ENCODE measurements around the gene ARX. TPM values are rescaled to one million over a fixed set of nuclear protein-coding genes. Genes with fewer than 3 reads are reported as not detected.
A peak's percentile ranks its signal among the peaks of the same experiment; 100 is the strongest.

The ARX gene
- total RNA-seq, 1 donor: not detected

- H3K4me3 ChIP-seq (ENCODE audit: low read depth, low read length): peak overlapping the region; percentile 28
- TF ChIP-seq CTCF (IDR thresholded peaks at IDR 0.05; ENCODE audit: insufficient read depth, low read length): no peak
- no peak for DNase-seq (ENCODE audit: low read depth)
Observed at GRCh38 chrX:25005382-25006185, 10.2 kb downstream of the ARX start.

DNA sequence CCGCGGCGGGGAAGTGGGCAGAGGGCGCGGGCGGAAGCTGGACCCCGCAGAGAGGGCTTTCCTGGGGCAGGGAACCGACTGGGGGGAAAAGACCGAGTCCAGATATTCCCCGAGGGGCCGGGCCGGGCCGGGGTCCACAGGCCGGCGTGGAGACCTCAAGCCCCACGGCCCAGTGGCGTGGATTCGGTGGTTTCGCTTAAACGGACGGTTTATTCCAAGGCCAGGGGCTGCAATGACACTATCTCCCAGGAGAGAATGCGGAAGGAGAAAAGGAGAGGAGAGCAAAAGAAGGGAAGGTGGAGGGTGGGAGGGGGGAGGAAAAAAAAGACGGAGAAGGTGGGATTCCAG is 10.8 kb downstream of the ARX start:
- H3K4me3 ChIP-seq (ENCODE audit: low read depth, low read length): peak overlapping the region; percentile 28
- no peak for DNase-seq (ENCODE audit: low read depth)
- TF ChIP-seq CTCF (IDR thresholded peaks at IDR 0.05; ENCODE audit: insufficient read depth, low read length): no peak

DNA sequence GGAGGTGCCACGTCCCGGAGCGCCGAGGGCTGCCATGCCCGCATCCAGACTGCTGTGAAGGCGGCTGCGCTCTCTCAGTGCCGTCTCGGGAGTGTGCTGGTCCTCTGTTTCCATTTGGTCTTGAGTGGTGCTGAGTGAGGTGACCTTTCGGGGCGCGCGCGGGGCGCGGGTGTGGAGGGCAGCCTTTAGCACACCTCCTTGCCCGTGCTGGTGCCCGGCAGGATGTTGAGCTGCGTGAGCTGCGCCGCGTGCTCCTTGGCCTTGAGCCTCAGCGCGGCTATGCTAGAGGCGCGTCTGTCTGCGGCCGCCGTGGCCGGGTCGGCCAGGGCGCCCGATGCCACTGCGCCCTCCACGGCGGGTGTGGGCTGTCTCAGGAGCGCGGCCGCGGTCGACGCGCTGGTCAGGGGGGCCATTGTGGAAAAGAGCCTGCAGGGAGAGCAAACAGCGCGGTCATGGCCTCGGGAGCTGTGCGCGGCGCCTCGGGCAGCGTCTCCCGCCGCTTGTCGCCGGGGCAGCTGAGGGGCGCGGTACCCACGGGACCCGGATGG is 11.2 kb downstream of the ARX start:
- no peak for DNase-seq (ENCODE audit: low read depth)
- TF ChIP-seq CTCF (IDR thresholded peaks at IDR 0.05; ENCODE audit: insufficient read depth, low read length): no peak
- H3K4me3 ChIP-seq (ENCODE audit: low read depth, low read length): peak overlapping the region; percentile 17

DNA sequence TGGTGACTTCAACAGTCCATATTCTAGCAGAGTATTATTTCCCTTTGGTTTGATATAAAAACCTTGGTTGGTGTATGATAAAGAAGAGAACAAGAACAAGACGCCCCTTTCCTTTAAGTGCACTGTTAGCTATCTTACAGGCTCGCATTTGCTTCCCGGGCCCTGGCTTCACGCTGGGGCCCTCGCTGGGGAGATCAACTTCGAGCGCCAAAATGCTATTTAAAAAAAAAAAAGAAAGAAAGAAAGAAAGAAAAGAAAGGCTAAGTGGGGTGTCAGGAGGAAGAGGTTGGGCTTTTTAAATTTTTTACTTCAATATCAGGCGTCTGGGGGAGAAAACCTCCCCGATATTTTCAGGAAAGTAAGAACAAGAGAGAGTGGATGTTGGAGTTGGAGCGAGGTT is 11.7 kb downstream of the ARX start:
- H3K4me3 ChIP-seq (ENCODE audit: low read depth, low read length): no peak overlapping the region
- DNase-seq (ENCODE audit: low read depth): no peak
- no peak for TF ChIP-seq CTCF (IDR thresholded peaks at IDR 0.05; ENCODE audit: insufficient read depth, low read length)

DNA sequence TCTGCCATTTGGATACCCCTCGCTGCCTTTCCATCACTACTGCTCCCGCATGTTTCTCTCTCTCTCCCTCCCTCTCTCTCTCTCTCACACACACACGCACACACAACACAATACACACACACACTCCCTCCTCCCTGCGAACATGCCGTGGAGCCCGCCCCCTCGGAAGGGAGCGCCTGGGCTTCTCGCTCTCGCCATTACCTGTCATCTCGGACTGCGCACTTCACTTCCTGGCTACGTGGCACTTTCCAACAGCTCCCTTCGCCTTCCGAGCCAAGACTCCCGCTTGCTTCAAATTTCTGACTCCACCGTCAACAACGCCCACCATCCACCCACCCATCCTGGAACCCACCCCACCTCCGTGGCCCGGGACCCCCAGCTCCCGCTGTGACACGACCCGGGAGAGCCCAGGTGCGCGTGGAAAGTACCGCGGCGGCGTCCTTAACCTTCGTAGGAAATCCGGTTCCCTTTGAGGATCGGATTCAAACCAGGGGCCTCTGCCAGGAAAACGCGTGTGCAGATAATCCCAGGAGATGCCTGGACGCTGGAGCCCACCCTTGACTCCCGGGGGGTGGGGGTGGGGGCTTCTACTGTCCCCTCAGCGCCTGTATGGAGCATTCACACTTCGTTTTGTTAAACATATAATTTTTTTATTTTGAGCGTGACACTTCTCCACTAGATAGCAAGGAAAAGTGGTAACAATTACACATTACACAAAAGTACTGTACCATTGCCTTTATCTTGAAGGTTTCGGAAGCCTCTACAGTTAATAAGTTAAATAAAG is 12.5 kb downstream of the ARX start:
- no peak for TF ChIP-seq CTCF (IDR thresholded peaks at IDR 0.05; ENCODE audit: insufficient read depth, low read length)
- no peak overlapping the region for H3K4me3 ChIP-seq (ENCODE audit: low read depth, low read length)
- no peak for DNase-seq (ENCODE audit: low read depth)

DNA sequence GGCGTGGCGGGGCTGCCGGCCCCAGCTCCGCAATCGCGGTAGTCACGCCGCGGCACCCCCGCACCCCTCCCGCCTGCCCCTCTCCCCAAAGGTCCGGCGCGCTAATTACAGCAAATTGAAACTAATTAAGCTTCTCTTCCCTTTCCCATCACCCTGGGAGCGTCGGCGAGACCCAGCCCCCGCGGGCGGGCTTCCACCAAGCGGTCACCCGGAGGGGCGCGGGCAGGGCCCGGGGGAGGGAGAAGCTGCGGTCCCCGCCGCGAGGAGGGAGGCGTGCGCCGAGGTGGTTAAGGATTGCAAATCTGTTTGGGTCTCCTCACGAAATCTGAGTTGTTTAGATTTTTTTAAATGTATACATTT is 13.1 kb downstream of the ARX start:
- no peak overlapping the region for H3K4me3 ChIP-seq (ENCODE audit: low read depth, low read length)

More for the DNA sequence above, 13.1 kb downstream of the ARX start:
- no peak for TF ChIP-seq CTCF (IDR thresholded peaks at IDR 0.05; ENCODE audit: insufficient read depth, low read length)
- DNase-seq (ENCODE audit: low read depth): no peak

Data from fibroblast of the aortic adventitia (primary cell).